Activated CD4-positive, alpha-beta T cell treated with anti-CD3 and anti-CD28 coated beads, Interleukin-2, amount 50 U/mL, for 1 hour (primary cell): ENCODE data around the gene ZBTB11.
A peak's percentile ranks its signal among the peaks of the same experiment; 100 is the strongest.
"Not testable (repeated sequence)": the region's sequence is repeated elsewhere in the genome, so short reads cannot be mapped to it uniquely, and the experiment has no call there.

Source experiments
- DNase-seq: peaks from one replicate; pipeline ENCODE4 v3.0.0-alpha.2; 2020

Gene ZBTB11

GRCh38 chr3:101641397-101642115 is 35.4 kb downstream of the ZBTB11 start:
- not testable (repeated sequence) for DNase-seq

DNA sequence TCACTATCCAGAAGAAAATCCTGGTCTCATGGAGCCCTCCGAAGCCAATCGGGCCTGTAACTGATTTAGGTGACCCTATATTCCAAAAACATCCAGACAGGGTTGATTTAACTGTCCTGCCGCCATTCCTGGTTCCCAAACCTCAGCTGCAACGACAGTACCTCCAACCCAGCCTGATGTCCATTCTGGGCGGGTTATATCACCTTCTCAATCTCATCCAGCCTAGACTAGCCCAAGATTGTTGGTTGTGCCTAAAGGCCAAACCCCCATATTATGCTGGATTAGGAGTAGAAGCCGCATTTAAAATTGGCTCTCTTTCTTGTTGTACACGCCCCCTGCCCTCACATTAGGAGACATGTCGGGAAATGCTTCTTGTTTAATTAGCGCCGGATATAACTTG is 36.7 kb downstream of the ZBTB11 start:
- DNase-seq: no peak

DNA sequence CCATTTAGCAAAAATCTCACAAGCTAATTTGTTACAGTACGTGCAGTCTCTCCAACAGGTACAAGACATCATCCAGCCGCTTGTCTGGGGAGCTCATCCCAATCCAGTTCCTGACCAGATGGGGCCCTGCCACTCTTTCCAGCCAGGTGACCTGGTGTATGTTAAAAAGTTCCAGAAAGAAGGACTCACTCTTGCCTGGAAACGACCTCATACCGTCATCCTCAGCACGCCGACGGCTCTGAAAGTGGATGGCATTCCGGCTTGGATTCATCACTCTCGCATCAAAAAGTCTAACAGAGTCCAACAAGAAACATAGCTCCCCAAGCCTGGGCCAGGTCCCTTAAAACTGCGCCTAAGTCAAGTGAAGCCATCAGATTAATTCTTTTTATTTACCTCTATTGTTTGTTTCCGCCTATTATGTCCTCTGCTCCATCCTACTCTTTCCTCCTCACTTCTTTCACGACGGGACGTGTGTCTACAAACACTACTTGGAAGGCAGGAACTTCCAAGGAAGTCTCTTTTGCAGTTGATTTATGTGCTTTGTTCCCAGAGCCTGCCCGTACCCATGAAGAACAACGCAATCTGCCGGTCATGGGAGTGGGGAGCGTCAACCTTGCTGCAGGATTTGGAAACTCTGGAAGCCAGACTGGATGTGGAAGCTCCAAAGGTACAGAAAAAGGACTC is 37.5 kb downstream of the ZBTB11 start:
- DNase-seq: no peak

DNA sequence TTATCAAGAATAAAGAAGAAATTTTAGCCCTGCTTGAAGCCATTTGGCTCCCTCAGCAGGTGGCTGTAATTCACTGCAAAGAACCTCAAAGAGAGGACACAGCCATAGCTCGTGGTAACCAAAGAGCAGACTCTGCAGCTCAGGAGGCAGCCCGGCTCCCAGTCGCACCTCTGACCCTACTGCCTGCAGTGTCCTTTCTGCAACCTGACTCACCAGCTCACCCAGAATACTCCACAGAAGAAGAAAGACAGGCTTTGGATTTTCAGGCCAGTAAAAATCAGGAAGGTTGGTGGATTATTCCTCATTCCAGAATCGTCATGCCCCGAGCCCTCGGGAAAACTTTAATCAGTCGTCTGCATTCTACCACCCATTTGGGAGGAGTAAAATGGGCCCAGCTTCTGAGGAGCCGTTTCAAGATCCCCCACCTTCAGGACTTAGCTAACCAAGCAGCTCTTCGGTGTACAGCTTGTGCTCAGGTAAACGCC is 38.6 kb downstream of the ZBTB11 start:
- DNase-seq: no peak

GRCh38 chr3:101637451-101637850 is 39.5 kb downstream of the ZBTB11 start:
- DNase-seq: no peak

- DNase-seq: peak; percentile 73
These were observed 40.8 kb downstream of the ZBTB11 start for GRCh38 chr3:101635954-101636798.

- DNase-seq: no peak
These were observed 41.6 kb downstream of the ZBTB11 start for GRCh38 chr3:101635345-101635744.

DNA sequence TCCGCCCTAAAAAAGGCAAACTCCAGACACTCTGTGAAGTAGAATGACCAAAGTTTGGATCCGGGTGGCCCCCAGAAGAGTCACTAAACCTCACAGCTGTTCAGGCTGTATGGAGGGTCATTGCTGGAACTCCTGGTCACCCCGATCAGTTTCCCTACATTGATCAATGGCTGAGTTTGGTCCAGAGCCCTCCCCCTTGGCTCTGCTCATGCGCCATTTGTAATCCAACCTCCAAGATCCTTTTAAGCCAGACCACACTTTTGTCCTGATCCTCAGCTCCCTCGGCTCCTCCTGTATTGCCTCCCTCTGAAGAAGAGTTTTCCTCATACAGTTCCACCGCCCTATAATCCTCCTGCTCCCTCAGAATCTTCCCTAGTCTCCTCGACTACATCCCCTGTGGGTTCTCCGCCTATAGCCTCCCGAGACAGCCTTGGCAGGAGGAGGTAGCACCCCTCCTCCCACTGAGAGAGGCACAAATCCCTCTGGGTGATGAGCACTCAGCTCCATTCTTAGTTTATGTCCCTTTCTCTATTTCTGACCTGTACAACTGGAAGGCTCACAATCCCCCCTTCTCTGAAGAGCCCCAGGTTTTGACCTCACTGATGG is 42.2 kb downstream of the ZBTB11 start:
- DNase-seq: no peak

DNA sequence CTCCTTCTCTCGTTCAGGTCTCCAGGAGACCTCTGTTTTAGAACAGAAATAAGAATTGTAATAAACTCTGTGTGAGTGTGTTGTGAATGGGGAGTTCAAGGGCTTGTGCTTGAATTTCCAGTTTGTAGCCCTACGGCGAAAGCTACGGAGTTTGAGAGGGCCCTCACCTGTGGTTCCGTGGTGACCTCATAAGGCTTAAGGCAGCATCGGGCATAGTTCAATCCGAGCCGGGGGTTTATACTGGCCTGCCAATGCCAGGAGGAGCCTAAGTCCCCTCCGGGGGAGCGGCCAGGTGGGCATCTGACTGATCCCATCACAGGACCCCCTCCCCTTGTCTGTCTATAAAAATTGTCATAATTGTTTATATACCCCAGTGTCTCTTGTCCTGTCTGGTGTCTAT is 43.7 kb downstream of the ZBTB11 start:
- DNase-seq: no peak

GRCh38 chr3:101632586-101632985 is 44.3 kb downstream of the ZBTB11 start:
- no peak for DNase-seq

DNA sequence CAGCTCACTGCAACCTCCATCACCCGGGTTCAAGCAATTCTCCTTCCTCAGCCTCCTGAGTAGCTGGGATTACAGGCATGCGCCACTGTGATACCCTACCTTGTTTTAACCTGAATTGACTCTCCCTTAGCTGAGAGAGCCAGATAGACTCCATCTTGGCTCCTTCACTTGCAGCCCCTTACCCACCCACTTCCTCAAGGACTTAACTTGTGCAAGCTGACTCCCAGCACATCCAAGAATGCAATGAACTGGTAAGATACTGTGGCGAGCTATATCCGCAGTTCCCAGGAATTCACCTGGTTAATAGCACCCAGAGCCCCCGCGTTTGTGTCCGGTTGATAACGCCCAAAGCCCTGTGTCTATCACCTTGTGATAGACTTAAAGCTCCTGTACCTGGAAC is 45.0 kb downstream of the ZBTB11 start:
- not testable (repeated sequence) for DNase-seq

DNA sequence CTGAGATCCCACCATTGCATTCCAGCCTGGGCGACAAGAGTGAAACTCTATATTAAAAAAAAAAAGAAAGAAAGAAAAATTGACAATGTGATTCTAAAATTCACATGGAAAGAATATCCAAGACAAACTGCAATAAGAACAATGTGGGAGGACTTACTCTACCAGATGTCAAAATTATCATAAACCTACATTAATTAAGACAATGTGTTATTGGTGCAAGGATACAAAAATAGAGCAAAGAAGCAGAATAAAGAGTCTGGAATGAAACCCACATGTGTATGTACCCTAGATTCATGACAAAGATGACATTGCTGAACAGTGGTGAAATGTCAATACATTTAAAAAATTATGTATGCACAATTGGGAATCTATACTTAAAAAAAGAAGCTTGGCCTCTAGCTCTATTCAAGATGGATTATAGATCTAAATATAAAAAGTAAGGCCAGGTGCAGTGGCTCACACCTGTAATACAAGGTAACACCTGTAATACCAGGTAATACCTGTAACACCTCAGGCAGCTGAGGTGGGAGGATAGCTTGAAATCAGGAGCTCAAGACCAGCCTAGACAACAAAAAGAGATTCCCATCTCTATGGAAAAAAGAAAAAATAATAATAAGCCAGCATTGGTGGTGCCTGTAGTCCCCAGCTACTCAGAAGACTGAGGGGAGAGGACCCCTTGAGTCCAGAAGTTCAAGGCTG is 45.7 kb downstream of the ZBTB11 start:
- DNase-seq: no peak

- DNase-seq: no peak
These were observed 47.7 kb downstream of the ZBTB11 start for GRCh38 chr3:101629219-101629618.

DNA sequence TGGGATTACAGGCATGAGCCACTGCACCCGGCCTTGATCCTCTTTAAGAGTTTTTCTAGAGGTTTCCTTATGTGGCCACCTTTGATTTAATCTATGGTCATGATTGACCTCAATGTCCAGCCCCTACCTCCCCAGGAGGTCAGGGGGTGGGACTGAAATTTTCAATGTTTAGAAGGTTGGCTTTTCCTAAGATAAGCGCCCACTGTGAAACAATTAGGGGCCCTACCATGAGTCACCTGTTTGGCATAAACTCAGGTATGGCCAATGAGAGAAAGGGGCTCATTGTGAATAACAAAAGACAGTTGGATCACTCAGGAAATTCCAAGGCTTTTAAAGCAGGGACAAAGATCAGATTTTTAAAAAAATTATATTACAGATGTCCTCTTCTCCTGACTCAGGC is 51.1 kb downstream of the ZBTB11 start:
- no peak for DNase-seq

DNA sequence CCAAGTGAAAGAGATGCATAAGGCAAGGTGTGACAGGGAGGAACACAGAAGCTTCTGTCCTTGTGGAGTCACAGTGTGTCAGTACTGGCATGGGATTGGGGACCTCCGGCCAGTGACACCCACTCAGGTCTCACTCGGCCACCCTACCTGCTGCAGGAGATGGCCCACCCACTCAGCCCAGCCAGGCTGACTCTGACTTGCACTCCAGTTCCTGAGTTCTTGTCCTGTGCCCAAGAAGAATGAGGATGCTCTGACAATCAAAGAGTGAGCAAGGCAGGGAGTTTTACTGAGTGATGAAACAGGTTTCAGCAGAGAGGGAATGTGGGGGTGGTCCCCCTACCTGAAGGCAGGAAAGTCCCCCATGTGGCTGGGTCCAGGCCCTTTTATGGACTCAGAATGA is 52.1 kb downstream of the ZBTB11 start:
- no peak for DNase-seq

DNA sequence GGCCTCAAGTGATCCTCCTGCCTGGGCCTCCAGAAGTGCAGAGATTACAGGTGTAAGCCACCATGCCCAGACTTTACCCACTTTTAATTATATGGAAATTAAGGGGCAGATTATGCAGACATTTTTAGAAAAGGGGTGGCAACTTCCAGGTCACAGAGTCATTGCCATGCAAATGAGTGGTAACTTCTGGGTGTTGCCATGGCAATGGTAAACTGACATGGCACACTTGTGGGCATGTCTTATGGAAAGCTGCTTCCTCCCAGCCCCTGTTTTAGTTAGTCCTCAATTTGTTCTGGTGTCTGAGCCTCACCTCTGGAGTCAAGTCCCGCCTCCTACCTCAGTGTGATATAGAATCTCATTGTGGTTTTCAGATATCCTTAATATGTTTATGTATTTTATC is 53.3 kb downstream of the ZBTB11 start:
- no peak for DNase-seq

GRCh38 chr3:101619734-101620133 is 57.2 kb downstream of the ZBTB11 start:
- DNase-seq: no peak

DNA sequence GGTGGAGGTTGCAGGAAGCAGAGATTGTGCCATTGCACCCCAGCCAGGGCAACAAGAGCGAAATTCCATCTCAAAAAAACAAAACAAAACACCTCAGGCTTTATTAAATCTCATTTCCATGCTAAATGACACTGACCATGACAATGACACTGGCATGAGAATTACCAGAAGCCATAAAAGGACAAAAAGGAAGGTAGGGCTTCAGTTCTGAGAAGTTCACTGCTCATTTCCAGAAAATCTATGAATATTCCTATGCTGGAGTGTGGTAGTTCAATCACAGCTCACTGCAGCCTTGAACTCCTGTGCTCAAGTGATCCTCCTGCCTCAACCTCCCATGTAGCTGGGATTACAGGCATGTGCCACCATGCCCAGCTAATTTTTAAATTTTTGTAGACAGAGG is 58.2 kb downstream of the ZBTB11 start:
- no peak for DNase-seq

DNA sequence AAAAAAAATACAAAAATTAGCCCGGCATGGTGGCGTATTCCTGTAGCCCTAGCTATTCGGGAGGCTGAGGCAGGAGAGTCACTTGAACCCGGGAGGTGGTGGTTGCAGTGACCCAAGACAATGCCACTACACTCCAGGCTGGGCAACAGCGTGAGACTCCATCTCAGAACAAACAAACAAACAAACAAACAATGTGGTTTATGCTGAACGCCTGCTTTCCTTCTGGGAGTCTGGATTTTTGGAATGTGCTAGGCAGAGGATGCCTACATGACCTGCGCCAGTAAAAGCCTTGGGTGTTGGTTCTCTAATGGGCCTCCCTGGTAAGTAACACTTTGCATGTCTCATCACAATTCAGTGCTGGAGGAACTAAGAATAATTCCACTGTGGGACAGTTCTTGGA is 59.5 kb downstream of the ZBTB11 start:
- DNase-seq: no peak

GRCh38 chr3:101615525-101615924 is 61.4 kb downstream of the ZBTB11 start:
- DNase-seq: no peak

- not testable (repeated sequence) for DNase-seq
These were observed 63.9 kb downstream of the ZBTB11 start for GRCh38 chr3:101613014-101613413.

- DNase-seq: no peak
These were observed 65.9 kb downstream of the ZBTB11 start for GRCh38 chr3:101611023-101611422.

- DNase-seq: not testable (repeated sequence)
These were observed 71.5 kb downstream of the ZBTB11 start for GRCh38 chr3:101605398-101605797.
